SK-N-SH (cell line): ENCODE data around the gene RNF113B. TPM values are rescaled to one million over a fixed set of nuclear protein-coding genes. Genes with fewer than 3 reads are reported as not detected.

Experiments
- CTCF ChIA-PET: fragments of 300-600, 350-600 bp; formaldehyde crosslinking; extraction: SDS; loops from one replicate; lab custom pipeline; 2021; lab: Yijun Ruan, JAX
- POLR2A ChIA-PET: fragments of 350-600 bp; sonication (Branson Sonifier 250); formaldehyde crosslinking; extraction: SDS; loops from one replicate; lab custom pipeline; 2020; ENCODE audit warnings: antibody characterized with exemption, inconsistent platforms; lab: Yijun Ruan, JAX
- DNase-seq: peaks from one replicate; pipeline ENCODE4 v3.0.0; 2012
- H2AFZ ChIP-seq: fragments of 200-600 bp; sonication (generic); 2 replicates; pipeline ENCODE4 v1.8.1; 2016; ENCODE audit warnings: antibody characterized with exemption, mild to moderate bottlenecking, low read depth
- H3F3A ChIP-seq: fragments of 200-600 bp; sonication (generic); replicated peaks from 2 replicates; pipeline ENCODE3; 2016; ENCODE audit warnings: antibody characterized with exemption, mild to moderate bottlenecking; ENCODE audit not compliant: insufficient read depth
- H3K27ac ChIP-seq, 2 experiments: fragments of 200-500 bp in 1 of 2; fragments of 200-600 bp in 1 of 2; sonication (Bioruptor generic) in 1 of 2; sonication (generic), shearing (Covaris generic) in 1 of 2; 2 replicates each; pipeline versions ENCODE4 v1.5.1 to v1.6.1; 2014 to 2016; ENCODE audit warnings: low read depth in 2 of 2, inconsistent platforms in 1 of 2, low read length in 1 of 2, mild to moderate bottlenecking in 1 of 2, mixed read lengths in 1 of 2
- H3K27me3 ChIP-seq: fragments of 200-600 bp; sonication (generic), shearing (Covaris generic); 2 replicates; pipeline ENCODE4 v1.6.1; 2016; ENCODE audit warnings: mixed run types; ENCODE audit not compliant: insufficient read depth
- H3K36me3 ChIP-seq, 2 experiments: fragments of 200-500 bp in 1 of 2; fragments of 200-600 bp in 1 of 2; sonication (Bioruptor generic) in 1 of 2; sonication (generic) in 1 of 2; replicated peaks in 1 of 2; 2 replicates each; pipeline versions ENCODE3 to v1.5.1; 2014 to 2016; ENCODE audit warnings: low read length in 1 of 2, mild to moderate bottlenecking in 1 of 2; ENCODE audit not compliant: insufficient read depth in 2 of 2, control insufficient read depth in 1 of 2
- H3K4me1 ChIP-seq, 2 experiments: fragments of 200-500 bp in 1 of 2; fragments of 200-600 bp in 1 of 2; sonication (Bioruptor generic) in 1 of 2; sonication (generic), shearing (Covaris generic) in 1 of 2; 2 replicates each; pipeline versions ENCODE4 v1.5.1 to v1.6.1; 2014 to 2016; ENCODE audit warnings: low read depth in 1 of 2, low read length in 1 of 2, mixed run types in 1 of 2; ENCODE audit not compliant: insufficient read depth in 2 of 2, control insufficient read depth in 1 of 2
- H3K4me2 ChIP-seq: fragments of 200-600 bp; sonication (generic), shearing (Covaris generic); 2 replicates; pipeline ENCODE4 v1.6.1; 2017; ENCODE audit warnings: mixed run types
- H3K4me3 ChIP-seq, 2 experiments: fragments of 200-500 bp in 1 of 2; fragments of 200-600 bp in 1 of 2; sonication (Bioruptor generic) in 1 of 2; sonication (generic), shearing (Covaris generic) in 1 of 2; 2 replicates each; pipeline versions ENCODE4 v1.5.1 to v1.8.1; 2014 to 2016; ENCODE audit warnings: low read depth in 2 of 2, inconsistent platforms in 1 of 2, low read length in 1 of 2, mild to moderate bottlenecking in 1 of 2, mixed read lengths in 1 of 2, moderate library complexity in 1 of 2
- H3K79me2 ChIP-seq: fragments of 200-600 bp; sonication (generic); 2 replicates; pipeline ENCODE4 v1.8.1; 2017; ENCODE audit warnings: mild to moderate bottlenecking; ENCODE audit not compliant: insufficient read depth
- H3K9ac ChIP-seq: fragments of 200-600 bp; sonication (generic); 2 replicates; pipeline ENCODE4 v1.6.1; 2017; ENCODE audit warnings: mixed run types
- H3K9me2 ChIP-seq: fragments of 200-600 bp; sonication (generic); 2 replicates; pipeline ENCODE4 v1.6.1; 2017; ENCODE audit warnings: mixed run types
- H3K9me3 ChIP-seq: fragments of 200-600 bp; sonication (generic); 2 replicates; pipeline ENCODE4 v1.6.1; 2017; ENCODE audit warnings: mixed run types, mild to moderate bottlenecking, moderate library complexity
- H4K20me1 ChIP-seq: fragments of 200-600 bp; sonication (generic); 2 replicates; pipeline ENCODE4 v1.6.1; 2017; ENCODE audit warnings: mild to moderate bottlenecking, mixed run types; ENCODE audit not compliant: insufficient read depth
- CHD2 ChIP-seq: fragments of 150-350 bp; IDR thresholded peaks from 2 replicates; pipeline ENCODE4 v1.6.1; 2018; ENCODE audit warnings: low read length; ENCODE audit not compliant: partially characterized antibody
- CTCF ChIP-seq: fragments of 200-600 bp; sonication (generic); IDR thresholded peaks from 2 replicates; pipeline ENCODE4 v1.6.1; 2017; ENCODE audit warnings: antibody characterized with exemption, mild to moderate bottlenecking, moderate library complexity
- ELF1 ChIP-seq: IDR thresholded peaks from 2 replicates; pipeline ENCODE4 v1.4.0; 2012
- EP300 ChIP-seq, 2 experiments: IDR thresholded peaks; 2 replicates each; pipeline versions ENCODE4 v1.4.0 to v1.6.1; 2012; ENCODE audit warnings: borderline replicate concordance in 1 of 2, low read depth in 1 of 2, low read length in 1 of 2
- EZH2phosphoT487 ChIP-seq: fragments of 200-600 bp; sonication (generic); IDR thresholded peaks from 2 replicates; pipeline ENCODE4 v1.6.1; 2017; ENCODE audit warnings: low read depth, mixed run types, mild to moderate bottlenecking, antibody characterized with exemption, moderate library complexity, borderline replicate concordance
- FOSL2 ChIP-seq: IDR thresholded peaks from 2 replicates; pipeline ENCODE4 v1.4.0; 2012; ENCODE audit warnings: low read depth, mild to moderate bottlenecking, moderate library complexity, borderline replicate concordance
- FOXM1 ChIP-seq: IDR thresholded peaks from 2 replicates; pipeline ENCODE4 v1.4.0; 2012; ENCODE audit warnings: low read depth, mild to moderate bottlenecking
- GABPA ChIP-seq: IDR thresholded peaks from 2 replicates; pipeline ENCODE4 v1.4.0; 2012; ENCODE audit warnings: low read depth, mild to moderate bottlenecking
- GATA2 ChIP-seq: sonication (generic); formaldehyde crosslinking; IDR thresholded peaks from 2 replicates; pipeline ENCODE4 v1.5.0; 2020; ENCODE audit warnings: mild to moderate bottlenecking, missing genetic modification reagents
- MXI1 ChIP-seq: IDR thresholded peaks from 2 replicates; pipeline ENCODE4 v1.6.1; 2012; ENCODE audit warnings: mild to moderate bottlenecking, low read depth, low read length, improper control_type of control experiment
- NFIC ChIP-seq: IDR thresholded peaks from 2 replicates; pipeline ENCODE4 v1.4.0; 2012; ENCODE audit warnings: borderline replicate concordance
- POLR2AphosphoS5 ChIP-seq: IDR thresholded peaks from 2 replicates; pipeline ENCODE4 v1.6.1; 2012; ENCODE audit warnings: low read depth, low read length
- RAD21 ChIP-seq: IDR thresholded peaks from 2 replicates; pipeline ENCODE4 v1.6.1; 2012; ENCODE audit warnings: mild to moderate bottlenecking, low read length
- TAF1 ChIP-seq: IDR thresholded peaks from 2 replicates; pipeline ENCODE4 v1.6.1; 2012; ENCODE audit warnings: low read depth, mild to moderate bottlenecking, low read length, moderate library complexity, borderline replicate concordance
- TCF12 ChIP-seq: IDR thresholded peaks from 2 replicates; pipeline ENCODE4 v1.4.0; 2012
- TEAD4 ChIP-seq: IDR thresholded peaks from 2 replicates; pipeline ENCODE4 v1.4.0; 2012; ENCODE audit warnings: mild to moderate bottlenecking, borderline replicate concordance; ENCODE audit not compliant: insufficient read depth
- YY1 ChIP-seq: IDR thresholded peaks from 2 replicates; pipeline ENCODE4 v1.4.0; 2012; ENCODE audit warnings: low read depth, mild to moderate bottlenecking
- WGBS: methylation state at CpG from one replicate; pipeline ENCODE4 v1.1.6; 2017; ENCODE audit warnings: low lambda C conversion rate; 5-methylcytosine and 5-hydroxymethylcytosine counted together
- polyA plus RNA-seq, 3 experiments: library from polyadenylated mRNA; depleted of rRNA; stranded (reverse); fragments of >200 nt; gene quantifications; 2 replicates each; pipeline ENCODE4 v1.2.3, GENCODE V29; 2012
- TF ChIP-seq, protein P1 (sequence below): IDR thresholded peaks from 2 replicates; pipeline ENCODE4; 2012
- TF ChIP-seq, protein P2 (sequence below): fragments of 150-350 bp; IDR thresholded peaks from 2 replicates; pipeline ENCODE4 v1.6.1; 2017; ENCODE audit warnings: antibody characterized with exemption, low read length, low read depth, borderline replicate concordance

RNF113B gene
- polyA plus RNA-seq, 1 of the 3 experiments (the other 2 are of a cell fraction): not detected

DNA sequence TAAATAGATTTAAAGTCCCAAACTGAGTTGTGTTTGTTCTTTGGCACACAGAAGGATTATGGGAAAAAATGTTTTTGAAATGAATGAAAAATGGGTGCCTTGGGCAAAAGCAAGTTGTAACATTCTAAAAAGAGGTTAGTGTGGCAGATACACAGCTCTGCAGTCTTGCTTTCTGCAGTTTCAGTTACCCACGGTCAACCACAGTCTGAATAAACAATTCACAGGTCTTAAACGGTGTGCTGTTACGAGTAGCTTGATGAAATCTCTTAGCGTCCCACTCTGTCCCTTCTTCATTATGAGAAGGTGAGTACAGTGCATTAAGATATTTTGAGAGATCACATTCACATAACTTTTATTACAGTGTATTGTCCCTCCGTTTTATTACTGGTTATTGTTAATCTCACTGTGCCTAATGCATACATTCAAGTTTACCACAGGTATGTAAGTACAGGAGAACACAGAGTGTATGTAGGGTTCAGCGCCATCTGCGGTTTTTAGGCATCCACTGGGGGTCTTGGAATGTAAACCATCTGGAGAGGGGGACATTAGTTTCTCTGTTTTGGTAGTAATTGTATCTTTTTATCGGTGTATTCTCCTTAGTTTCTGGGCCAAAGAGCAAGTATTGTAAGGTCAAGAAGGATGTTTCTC, 26.1 kb downstream of the RNF113B start:
- Histone ChIP-seq H4K20me1 (peaks cover 19% of the 10 kb centered on the region), H3F3A (no peaks in the 10 kb centered on the region), H3K4me3 (no peak overlapping the region), H3K9ac (no peak overlapping the region), H2AFZ (no peak overlapping the region), H3K27ac (no peak overlapping the region), H3K4me2 (no peak overlapping the region), H3K9me3 (no peaks in the 10 kb centered on the region), H3K4me1 (peaks cover 10 to 17% of the 10 kb centered on the region in 2 experiments), H3K36me3 (peaks cover 0 to 5% of the 10 kb centered on the region in 2 experiments), H3K9me2 (no peaks in the 10 kb centered on the region), H3K27me3 (no peaks in the 10 kb centered on the region), H3K79me2 (peaks cover 90% of the 10 kb centered on the region)
- POLR2A ChIA-PET: no interaction called here
- 96% methylated on average over 8 of the region's 8 CpGs for WGBS
- no peak for TF ChIP-seq CTCF
- TF ChIP-seq FOXM1: no peak
- TF ChIP-seq TCF12: no peak
- no peak for TF ChIP-seq EP300 (IDR thresholded peaks at IDR 0.05; ENCODE audit: borderline replicate concordance in 1 of 2, low read depth in 1 of 2, low read length in 1 of 2)
- TF ChIP-seq GABPA: no peak
- TF ChIP-seq GATA2 (CRISPR knock-in tag): no peak
- no peak for TF ChIP-seq POLR2AphosphoS5
- TF ChIP-seq FOSL2: no peak
- no peak for TF ChIP-seq ELF1
- TF ChIP-seq, protein P1, sequence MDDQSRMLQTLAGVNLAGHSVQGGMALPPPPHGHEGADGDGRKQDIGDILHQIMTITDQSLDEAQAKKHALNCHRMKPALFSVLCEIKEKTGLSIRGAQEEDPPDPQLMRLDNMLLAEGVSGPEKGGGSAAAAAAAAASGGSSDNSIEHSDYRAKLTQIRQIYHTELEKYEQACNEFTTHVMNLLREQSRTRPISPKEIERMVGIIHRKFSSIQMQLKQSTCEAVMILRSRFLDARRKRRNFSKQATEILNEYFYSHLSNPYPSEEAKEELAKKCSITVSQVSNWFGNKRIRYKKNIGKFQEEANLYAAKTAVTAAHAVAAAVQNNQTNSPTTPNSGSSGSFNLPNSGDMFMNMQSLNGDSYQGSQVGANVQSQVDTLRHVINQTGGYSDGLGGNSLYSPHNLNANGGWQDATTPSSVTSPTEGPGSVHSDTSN: no peak
- TF ChIP-seq, protein P2, sequence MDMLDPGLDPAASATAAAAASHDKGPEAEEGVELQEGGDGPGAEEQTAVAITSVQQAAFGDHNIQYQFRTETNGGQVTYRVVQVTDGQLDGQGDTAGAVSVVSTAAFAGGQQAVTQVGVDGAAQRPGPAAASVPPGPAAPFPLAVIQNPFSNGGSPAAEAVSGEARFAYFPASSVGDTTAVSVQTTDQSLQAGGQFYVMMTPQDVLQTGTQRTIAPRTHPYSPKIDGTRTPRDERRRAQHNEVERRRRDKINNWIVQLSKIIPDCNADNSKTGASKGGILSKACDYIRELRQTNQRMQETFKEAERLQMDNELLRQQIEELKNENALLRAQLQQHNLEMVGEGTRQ: no peak
- no peak for TF ChIP-seq RAD21
- no peak for TF ChIP-seq TAF1
- no peak for TF ChIP-seq EZH2phosphoT487
- no peak for TF ChIP-seq CHD2
- no peak for TF ChIP-seq MXI1
- no peak for TF ChIP-seq TEAD4
- no peak for TF ChIP-seq YY1
- no peak for TF ChIP-seq NFIC
- DNase-seq: no peak
- CTCF ChIA-PET: no interaction called here
